Peyer's patch (tissue), 4 donors: ENCODE results near the gene IFT122.

Source experiments
- POLR2A ChIP-seq, 2 donors: fragments of 450-650 bp; IDR thresholded peaks; one replicate each; pipeline ENCODE4 v1.5.1; 2017; ENCODE audit warnings: antibody characterized with exemption in 2 of 2, mild to moderate bottlenecking in 2 of 2, moderate library complexity in 2 of 2
- TF ChIP-seq, protein P1 (sequence below), 6 experiments: fragments of 450-650 bp in 4 of 6; fragments of 200-600 bp in 2 of 6; sonication (generic) in 1 of 6; IDR thresholded peaks; one replicate each; pipeline ENCODE4 v1.5.1; 2017 to 2019; ENCODE audit warnings: antibody characterized with exemption in 6 of 6, mild to moderate bottlenecking in 3 of 6, moderate library complexity in 1 of 6

DNA sequence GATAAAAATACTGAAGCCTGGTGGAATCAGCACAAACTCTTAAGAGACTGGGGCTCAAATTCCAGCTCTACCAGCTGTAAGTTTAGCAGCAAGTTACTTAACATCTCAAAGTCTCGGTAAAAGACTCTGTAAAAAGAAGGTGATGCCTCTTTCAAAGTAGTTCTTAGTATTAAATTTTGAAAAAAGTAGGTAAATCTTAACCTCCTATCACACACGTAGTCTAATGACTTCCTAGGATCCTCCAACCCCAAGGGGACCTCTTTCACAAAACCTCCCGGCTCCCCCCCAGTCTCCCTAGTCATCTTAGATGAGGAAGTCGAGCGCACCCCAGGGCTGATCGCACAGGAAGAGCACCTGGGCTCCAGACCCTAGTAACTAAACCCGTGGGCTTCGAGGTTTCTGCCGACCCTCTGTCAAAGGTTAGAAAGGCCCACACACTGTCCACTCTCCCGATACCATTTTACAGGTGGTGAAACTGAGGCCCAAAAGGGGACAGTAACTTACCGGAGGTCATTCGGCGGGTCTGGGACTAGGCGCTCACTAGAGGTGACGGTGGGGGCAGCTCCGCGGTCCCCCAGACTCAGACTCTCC lies 703 bp upstream of the IFT122 start:
- TF ChIP-seq, protein P1, sequence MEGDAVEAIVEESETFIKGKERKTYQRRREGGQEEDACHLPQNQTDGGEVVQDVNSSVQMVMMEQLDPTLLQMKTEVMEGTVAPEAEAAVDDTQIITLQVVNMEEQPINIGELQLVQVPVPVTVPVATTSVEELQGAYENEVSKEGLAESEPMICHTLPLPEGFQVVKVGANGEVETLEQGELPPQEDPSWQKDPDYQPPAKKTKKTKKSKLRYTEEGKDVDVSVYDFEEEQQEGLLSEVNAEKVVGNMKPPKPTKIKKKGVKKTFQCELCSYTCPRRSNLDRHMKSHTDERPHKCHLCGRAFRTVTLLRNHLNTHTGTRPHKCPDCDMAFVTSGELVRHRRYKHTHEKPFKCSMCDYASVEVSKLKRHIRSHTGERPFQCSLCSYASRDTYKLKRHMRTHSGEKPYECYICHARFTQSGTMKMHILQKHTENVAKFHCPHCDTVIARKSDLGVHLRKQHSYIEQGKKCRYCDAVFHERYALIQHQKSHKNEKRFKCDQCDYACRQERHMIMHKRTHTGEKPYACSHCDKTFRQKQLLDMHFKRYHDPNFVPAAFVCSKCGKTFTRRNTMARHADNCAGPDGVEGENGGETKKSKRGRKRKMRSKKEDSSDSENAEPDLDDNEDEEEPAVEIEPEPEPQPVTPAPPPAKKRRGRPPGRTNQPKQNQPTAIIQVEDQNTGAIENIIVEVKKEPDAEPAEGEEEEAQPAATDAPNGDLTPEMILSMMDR (IDR thresholded peaks at IDR 0.05), result no peak
- TF ChIP-seq POLR2A (IDR thresholded peaks at IDR 0.05), result no peak
